NB4 (cell line): Measurements from ENCODE around the gene L3MBTL2.

ENCODE experiments used
- MYC ChIP-seq: IDR thresholded peaks from 2 replicates; pipeline ENCODE4 v1.6.1; 2011; ENCODE audit warnings: low read depth, low read length
- POLR2A ChIP-seq: IDR thresholded peaks from 2 replicates; pipeline ENCODE4 v1.6.1; 2011; ENCODE audit warnings: mild to moderate bottlenecking; ENCODE audit not compliant: insufficient read length; ENCODE audit errors: extremely low read depth
- TF ChIP-seq, protein P1 (sequence below): IDR thresholded peaks from one replicate; pipeline ENCODE4 v1.5.1; 2012; ENCODE audit warnings: low read depth, low read length

- TF ChIP-seq, protein P1, sequence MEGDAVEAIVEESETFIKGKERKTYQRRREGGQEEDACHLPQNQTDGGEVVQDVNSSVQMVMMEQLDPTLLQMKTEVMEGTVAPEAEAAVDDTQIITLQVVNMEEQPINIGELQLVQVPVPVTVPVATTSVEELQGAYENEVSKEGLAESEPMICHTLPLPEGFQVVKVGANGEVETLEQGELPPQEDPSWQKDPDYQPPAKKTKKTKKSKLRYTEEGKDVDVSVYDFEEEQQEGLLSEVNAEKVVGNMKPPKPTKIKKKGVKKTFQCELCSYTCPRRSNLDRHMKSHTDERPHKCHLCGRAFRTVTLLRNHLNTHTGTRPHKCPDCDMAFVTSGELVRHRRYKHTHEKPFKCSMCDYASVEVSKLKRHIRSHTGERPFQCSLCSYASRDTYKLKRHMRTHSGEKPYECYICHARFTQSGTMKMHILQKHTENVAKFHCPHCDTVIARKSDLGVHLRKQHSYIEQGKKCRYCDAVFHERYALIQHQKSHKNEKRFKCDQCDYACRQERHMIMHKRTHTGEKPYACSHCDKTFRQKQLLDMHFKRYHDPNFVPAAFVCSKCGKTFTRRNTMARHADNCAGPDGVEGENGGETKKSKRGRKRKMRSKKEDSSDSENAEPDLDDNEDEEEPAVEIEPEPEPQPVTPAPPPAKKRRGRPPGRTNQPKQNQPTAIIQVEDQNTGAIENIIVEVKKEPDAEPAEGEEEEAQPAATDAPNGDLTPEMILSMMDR: no peak
- no peak for TF ChIP-seq POLR2A
- no peak for TF ChIP-seq MYC
These were observed 24.2 kb upstream of the L3MBTL2 start for GRCh38 chr22:41180926-41181325.
